ENCODE data around the gene SPRY4.
"Not testable (repeated sequence)": the region's sequence is repeated elsewhere in the genome, so short reads cannot be mapped to it uniquely, and the experiment has no call there.

SPRY4 gene

GRCh38 chr5:142277796-142278195, 47.0 kb downstream of the SPRY4 start:
- TF ChIP-seq POLR2AphosphoS5 (IDR thresholded peaks at IDR 0.05; ENCODE audit: low read depth) = no peak
- TF ChIP-seq REST (IDR thresholded peaks at IDR 0.05; ENCODE audit: insufficient replicate concordance, low read depth) = no peak
- TF ChIP-seq SPI1 (IDR thresholded peaks at IDR 0.05; ENCODE audit: borderline replicate concordance, low read depth) = no peak
- TF ChIP-seq CTCF (IDR thresholded peaks at IDR 0.05; ENCODE audit: insufficient read depth, low read length) = no peak
- TF ChIP-seq GABPA (IDR thresholded peaks at IDR 0.05; ENCODE audit: low read depth) = no peak
- Histone ChIP-seq H3K27me3 (ENCODE audit: insufficient read depth, poor library complexity, severe bottlenecking) (no peaks in the 10 kb centered on the region), H3K4me3 (replicated peaks; ENCODE audit: insufficient read depth, low read length) (no peak overlapping the region), H3K27ac (replicated peaks) (no peak overlapping the region)
- no peak for DNase-seq (ENCODE audit: low read depth in 1 of 2, low spot score in 1 of 2)

- Histone ChIP-seq H3K27ac (replicated peaks) (no peak overlapping the region), H3K27me3 (ENCODE audit: insufficient read depth, poor library complexity, severe bottlenecking) (no peaks in the 10 kb centered on the region), H3K4me3 (replicated peaks; ENCODE audit: insufficient read depth, low read length) (no peak overlapping the region)
- no peak for DNase-seq (ENCODE audit: low read depth in 1 of 2, low spot score in 1 of 2)
- TF ChIP-seq GABPA (IDR thresholded peaks at IDR 0.05; ENCODE audit: low read depth) = no peak
- no peak for TF ChIP-seq POLR2AphosphoS5 (IDR thresholded peaks at IDR 0.05; ENCODE audit: low read depth)
- no peak for TF ChIP-seq CTCF (IDR thresholded peaks at IDR 0.05; ENCODE audit: insufficient read depth, low read length)
- TF ChIP-seq REST (IDR thresholded peaks at IDR 0.05; ENCODE audit: insufficient replicate concordance, low read depth) = no peak
- no peak for TF ChIP-seq SPI1 (IDR thresholded peaks at IDR 0.05; ENCODE audit: borderline replicate concordance, low read depth)
These were observed 48.3 kb downstream of the SPRY4 start for GRCh38 chr5:142276517-142276916.

- H3K4me3 ChIP-seq (replicated peaks; ENCODE audit: insufficient read depth, low read length) = no peak overlapping the region
- no peaks in the 10 kb centered on the region for H3K27me3 ChIP-seq (ENCODE audit: insufficient read depth, poor library complexity, severe bottlenecking)
- DNase-seq (ENCODE audit: low read depth in 1 of 2, low spot score in 1 of 2) = no peak
- TF ChIP-seq REST (IDR thresholded peaks at IDR 0.05; ENCODE audit: insufficient replicate concordance, low read depth) = no peak
- TF ChIP-seq POLR2AphosphoS5 (IDR thresholded peaks at IDR 0.05; ENCODE audit: low read depth) = no peak
- no peak overlapping the region for H3K27ac ChIP-seq (replicated peaks)
These were observed 49.3 kb downstream of the SPRY4 start for GRCh38 chr5:142275496-142275895.

- not testable (repeated sequence) for DNase-seq (ENCODE audit: low read depth in 1 of 2, low spot score in 1 of 2); H3K27ac ChIP-seq (replicated peaks); H3K4me3 ChIP-seq (replicated peaks; ENCODE audit: insufficient read depth, low read length); H3K27me3 ChIP-seq (ENCODE audit: insufficient read depth, poor library complexity, severe bottlenecking)
These were observed 52.2 kb downstream of the SPRY4 start for GRCh38 chr5:142272596-142272995.

- DNase-seq (ENCODE audit: low read depth in 1 of 2, low spot score in 1 of 2); H3K27me3 ChIP-seq (ENCODE audit: insufficient read depth, poor library complexity, severe bottlenecking); H3K4me3 ChIP-seq (replicated peaks; ENCODE audit: insufficient read depth, low read length); H3K27ac ChIP-seq (replicated peaks): not testable (repeated sequence)
These were observed 60.7 kb downstream of the SPRY4 start for GRCh38 chr5:142264084-142264483.
